Measurements from ENCODE around the gene TTC28. TPM values are rescaled to one million over a fixed set of nuclear protein-coding genes. Genes with fewer than 3 reads are reported as not detected.

The TTC28 gene
- total RNA-seq, 4 donors from 2014 or later = 43.8 to 130 (median 92.0) TPM

DNA sequence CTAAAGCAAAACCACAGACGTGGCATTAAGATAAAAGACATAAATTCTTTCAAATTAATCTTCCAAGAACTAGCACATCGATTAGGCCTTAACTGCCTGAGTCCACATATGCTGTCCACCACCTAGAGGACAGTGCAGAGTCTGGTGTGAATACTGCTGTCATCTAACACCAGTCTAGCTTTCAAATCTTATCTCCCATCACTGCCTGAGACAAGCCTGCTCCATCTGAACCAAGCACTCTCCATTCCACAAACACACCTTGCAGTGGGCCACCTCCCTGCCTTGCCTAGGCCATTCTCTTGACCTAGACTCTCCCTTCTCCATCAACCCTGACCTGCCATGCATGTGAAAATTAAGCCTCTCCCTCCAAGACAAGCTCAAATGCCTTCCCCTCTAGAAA lies 631.1 kb downstream of the TTC28 start:
- Histone ChIP-seq H3K27ac (peak overlapping the region; percentile 47 to 50), H3K27me3 (no peaks in the 10 kb centered on the region), H3K4me1 (no peaks in the 10 kb centered on the region), H3K36me3 (no peaks in the 10 kb centered on the region), H3K9me3 (no peaks in the 10 kb centered on the region), H3K4me3 (no peak overlapping the region)
- intact Hi-C loops (cut with DNase I; ENCODE audit: low total_unique reads) = no loop called here
- no peak for DNase-seq
- TF ChIP-seq, protein P1, sequence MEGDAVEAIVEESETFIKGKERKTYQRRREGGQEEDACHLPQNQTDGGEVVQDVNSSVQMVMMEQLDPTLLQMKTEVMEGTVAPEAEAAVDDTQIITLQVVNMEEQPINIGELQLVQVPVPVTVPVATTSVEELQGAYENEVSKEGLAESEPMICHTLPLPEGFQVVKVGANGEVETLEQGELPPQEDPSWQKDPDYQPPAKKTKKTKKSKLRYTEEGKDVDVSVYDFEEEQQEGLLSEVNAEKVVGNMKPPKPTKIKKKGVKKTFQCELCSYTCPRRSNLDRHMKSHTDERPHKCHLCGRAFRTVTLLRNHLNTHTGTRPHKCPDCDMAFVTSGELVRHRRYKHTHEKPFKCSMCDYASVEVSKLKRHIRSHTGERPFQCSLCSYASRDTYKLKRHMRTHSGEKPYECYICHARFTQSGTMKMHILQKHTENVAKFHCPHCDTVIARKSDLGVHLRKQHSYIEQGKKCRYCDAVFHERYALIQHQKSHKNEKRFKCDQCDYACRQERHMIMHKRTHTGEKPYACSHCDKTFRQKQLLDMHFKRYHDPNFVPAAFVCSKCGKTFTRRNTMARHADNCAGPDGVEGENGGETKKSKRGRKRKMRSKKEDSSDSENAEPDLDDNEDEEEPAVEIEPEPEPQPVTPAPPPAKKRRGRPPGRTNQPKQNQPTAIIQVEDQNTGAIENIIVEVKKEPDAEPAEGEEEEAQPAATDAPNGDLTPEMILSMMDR (IDR thresholded peaks at IDR 0.05) = no peak
- TF ChIP-seq POLR2A (IDR thresholded peaks at IDR 0.05) = no peak

DNA sequence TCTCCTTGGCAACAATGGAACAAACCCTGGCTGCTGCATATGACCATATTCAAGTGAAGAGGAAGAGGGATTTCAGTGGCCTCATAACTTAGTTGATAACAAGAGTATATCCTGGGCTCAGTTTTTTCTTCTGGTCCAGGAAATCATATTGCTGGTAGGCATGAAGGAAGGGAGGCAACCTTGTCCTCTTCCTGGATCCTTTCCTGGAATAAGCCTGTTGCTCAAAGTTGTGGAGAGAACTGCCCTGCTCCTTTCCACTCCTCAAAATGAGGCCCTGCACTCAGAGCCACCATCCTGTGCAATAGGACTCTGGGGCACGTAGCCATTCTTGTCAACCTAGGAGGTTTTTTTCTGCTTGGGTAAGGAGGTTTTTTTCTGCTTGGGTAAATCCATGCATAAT lies 631.9 kb downstream of the TTC28 start:
- intact Hi-C loops (cut with DNase I; ENCODE audit: low total_unique reads) = no loop called here
- TF ChIP-seq POLR2A (IDR thresholded peaks at IDR 0.05) = no peak
- TF ChIP-seq, protein P1 (IDR thresholded peaks at IDR 0.05) = no peak
- H3K27ac ChIP-seq = peak overlapping the region; percentile 47 to 50

DNA sequence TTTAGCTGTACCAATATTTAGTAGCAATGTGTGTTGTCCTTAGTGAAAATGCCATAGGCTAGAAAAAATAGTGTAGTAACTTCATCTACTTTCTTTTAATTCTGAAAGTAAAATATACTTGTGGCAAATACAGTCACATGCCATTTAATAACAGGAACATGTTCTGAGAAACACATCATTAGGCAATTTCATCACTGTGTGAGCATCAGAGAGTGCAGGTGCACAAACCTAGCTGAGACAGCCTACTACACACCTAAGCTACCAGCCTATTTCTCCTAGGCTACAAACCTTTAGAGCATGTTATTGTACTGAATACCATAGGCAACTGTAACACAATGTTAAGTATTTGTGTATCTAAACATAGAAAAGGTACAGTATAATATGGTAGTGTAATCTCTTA lies 633.5 kb downstream of the TTC28 start:
- intact Hi-C loops (cut with DNase I; ENCODE audit: low total_unique reads) = no loop called here
- H3K27ac ChIP-seq = no peak overlapping the region

More for the DNA sequence above, 631.9 kb downstream of the TTC28 start:
- H3K27me3 ChIP-seq = no peaks in the 10 kb centered on the region
- H3K4me1 ChIP-seq = no peaks in the 10 kb centered on the region
- H3K4me3 ChIP-seq = no peak overlapping the region
- no peak for DNase-seq
- H3K9me3 ChIP-seq = no peaks in the 10 kb centered on the region
- H3K36me3 ChIP-seq = no peaks in the 10 kb centered on the region

DNA sequence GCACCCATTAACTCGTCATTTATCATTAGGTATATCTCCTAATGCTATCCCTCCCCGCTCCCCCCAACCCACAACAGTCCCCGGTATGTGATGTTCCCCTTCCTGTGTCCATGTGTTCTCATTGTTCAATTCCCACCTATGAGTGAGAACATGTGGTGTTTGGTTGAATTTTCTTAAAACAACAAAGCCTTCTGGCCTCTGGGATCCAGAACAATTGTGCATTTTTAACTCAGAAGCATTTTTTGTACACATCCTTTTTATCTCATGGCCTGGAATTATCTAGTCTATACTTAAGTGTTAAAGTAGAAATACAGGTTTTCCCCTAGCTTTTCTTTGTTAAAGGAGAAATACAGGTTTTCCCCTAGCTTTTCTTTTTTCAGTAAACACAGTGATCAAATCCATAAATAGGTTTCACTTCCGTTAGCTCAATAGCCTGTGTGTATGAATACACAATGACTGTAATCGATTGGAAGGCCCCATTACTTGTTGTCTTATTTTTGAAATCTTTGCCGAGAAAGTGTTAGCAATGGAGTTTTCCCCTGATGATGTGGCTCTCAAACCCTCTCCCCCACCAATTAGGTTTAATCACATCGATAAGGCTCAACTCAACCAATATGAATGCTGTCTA lies 635.0 kb downstream of the TTC28 start:
- Histone ChIP-seq H3K27ac (peak overlapping the region in 1 of 2 donors; percentile 15), H3K27me3 (no peaks in the 10 kb centered on the region), H3K4me1 (no peaks in the 10 kb centered on the region), H3K36me3 (no peaks in the 10 kb centered on the region), H3K4me3 (no peak overlapping the region), H3K9me3 (no peaks in the 10 kb centered on the region)
- intact Hi-C loops (cut with DNase I; ENCODE audit: low total_unique reads) = no loop called here
- no peak for DNase-seq
- no peak for TF ChIP-seq POLR2A (IDR thresholded peaks at IDR 0.05)
- TF ChIP-seq, protein P1 (IDR thresholded peaks at IDR 0.05) = no peak

More for the DNA sequence above, 633.5 kb downstream of the TTC28 start:
- Histone ChIP-seq H3K4me1 (no peaks in the 10 kb centered on the region), H3K27me3 (no peaks in the 10 kb centered on the region), H3K36me3 (no peaks in the 10 kb centered on the region), H3K9me3 (no peaks in the 10 kb centered on the region), H3K4me3 (no peak overlapping the region)
- DNase-seq = no peak
- TF ChIP-seq, protein P1 (IDR thresholded peaks at IDR 0.05) = no peak
- no peak for TF ChIP-seq POLR2A (IDR thresholded peaks at IDR 0.05)

DNA sequence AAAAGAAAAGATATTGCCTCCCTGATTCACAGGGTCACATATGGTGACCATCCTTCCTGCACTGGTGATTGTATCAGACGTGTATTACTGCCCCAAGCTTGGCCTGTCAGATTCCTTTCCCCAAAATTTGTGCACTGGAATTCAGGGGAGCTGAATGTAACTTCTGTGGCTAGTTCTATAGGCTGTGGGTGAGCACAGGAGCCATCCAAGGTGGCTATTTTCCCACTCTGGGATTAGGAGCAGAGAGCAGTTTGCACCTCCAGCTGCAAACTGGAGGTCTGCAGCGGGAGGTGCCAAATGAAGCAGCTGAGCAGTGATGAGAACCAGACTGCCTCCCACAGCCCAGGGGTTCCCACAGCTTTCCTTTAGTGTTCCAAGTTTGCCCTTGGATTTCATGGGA lies 636.4 kb downstream of the TTC28 start:
- H3K4me1 ChIP-seq = no peaks in the 10 kb centered on the region
- no peak for TF ChIP-seq POLR2A (IDR thresholded peaks at IDR 0.05)
- TF ChIP-seq, protein P1 (IDR thresholded peaks at IDR 0.05) = no peak
- H3K27me3 ChIP-seq = no peaks in the 10 kb centered on the region
- DNase-seq = no peak
- H3K4me3 ChIP-seq = no peak overlapping the region
- no peaks in the 10 kb centered on the region for H3K9me3 ChIP-seq
- H3K27ac ChIP-seq = no peak overlapping the region
- no peaks in the 10 kb centered on the region for H3K36me3 ChIP-seq
- intact Hi-C loops (cut with DNase I; ENCODE audit: low total_unique reads) = no loop called here

All from uterus (tissue), 4 donors.